GM10266 (cell line): ENCODE measurements around the gene NCOR2.

Source experiments
- DNase-seq: peaks from one replicate; pipeline ENCODE4 v3.0.0; 2012; ENCODE audit errors: extremely low spot score
- TF ChIP-seq, protein P1 (sequence below): IDR thresholded peaks from 2 replicates; pipeline ENCODE4 v1.5.1; 2012; ENCODE audit warnings: mild to moderate bottlenecking, low read depth; ENCODE audit not compliant: control insufficient read depth, insufficient read depth; ENCODE audit errors: missing control alignments

The NCOR2 gene

DNA sequence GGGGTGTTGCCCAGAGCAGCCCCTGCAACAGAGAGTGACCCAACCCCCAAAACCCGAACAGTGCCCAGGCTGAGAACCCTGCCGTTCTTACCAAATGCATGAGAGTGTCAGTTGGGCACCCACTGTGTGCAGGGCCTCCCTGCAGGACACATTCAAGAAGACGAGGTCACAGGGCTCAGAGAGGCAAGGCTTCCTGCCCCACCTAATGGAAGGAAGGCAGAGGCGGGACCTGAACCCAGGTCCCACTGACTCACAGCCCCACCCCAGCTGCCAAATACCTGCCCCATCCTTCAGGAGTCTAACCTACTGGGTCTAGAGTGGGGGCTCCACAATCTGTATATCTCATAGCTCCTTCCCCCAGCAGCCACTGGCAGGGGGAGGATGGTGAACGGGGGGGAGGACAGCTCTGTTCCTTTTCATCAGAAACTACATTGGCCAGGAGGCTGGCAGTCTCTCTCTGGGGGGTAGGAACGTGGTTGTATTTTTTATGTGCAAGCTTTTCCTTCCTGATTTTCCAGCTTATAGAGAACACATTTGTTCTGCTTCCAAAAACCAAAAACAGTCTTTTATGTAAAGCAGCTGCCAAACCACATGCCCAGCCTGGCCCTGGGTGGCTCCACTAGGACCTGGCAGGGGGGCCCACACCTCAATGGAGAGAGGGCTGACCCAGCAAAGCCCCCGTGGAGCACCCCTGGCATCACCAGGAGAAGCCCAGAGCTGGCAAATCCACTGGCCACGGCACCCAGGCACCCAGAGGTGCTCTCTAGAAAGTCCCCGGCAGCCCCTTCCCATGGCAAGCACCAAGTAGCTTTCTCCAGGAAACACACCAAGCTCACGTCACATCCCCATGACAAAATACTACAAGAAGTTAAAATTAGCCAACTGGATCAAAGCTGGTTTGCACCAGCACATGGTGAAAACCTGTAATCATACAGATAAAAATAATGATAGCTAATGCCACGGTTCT lies 17.0 kb downstream of the NCOR2 start:
- DNase-seq: no peak
- TF ChIP-seq, protein P1, sequence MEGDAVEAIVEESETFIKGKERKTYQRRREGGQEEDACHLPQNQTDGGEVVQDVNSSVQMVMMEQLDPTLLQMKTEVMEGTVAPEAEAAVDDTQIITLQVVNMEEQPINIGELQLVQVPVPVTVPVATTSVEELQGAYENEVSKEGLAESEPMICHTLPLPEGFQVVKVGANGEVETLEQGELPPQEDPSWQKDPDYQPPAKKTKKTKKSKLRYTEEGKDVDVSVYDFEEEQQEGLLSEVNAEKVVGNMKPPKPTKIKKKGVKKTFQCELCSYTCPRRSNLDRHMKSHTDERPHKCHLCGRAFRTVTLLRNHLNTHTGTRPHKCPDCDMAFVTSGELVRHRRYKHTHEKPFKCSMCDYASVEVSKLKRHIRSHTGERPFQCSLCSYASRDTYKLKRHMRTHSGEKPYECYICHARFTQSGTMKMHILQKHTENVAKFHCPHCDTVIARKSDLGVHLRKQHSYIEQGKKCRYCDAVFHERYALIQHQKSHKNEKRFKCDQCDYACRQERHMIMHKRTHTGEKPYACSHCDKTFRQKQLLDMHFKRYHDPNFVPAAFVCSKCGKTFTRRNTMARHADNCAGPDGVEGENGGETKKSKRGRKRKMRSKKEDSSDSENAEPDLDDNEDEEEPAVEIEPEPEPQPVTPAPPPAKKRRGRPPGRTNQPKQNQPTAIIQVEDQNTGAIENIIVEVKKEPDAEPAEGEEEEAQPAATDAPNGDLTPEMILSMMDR: no peak

DNA sequence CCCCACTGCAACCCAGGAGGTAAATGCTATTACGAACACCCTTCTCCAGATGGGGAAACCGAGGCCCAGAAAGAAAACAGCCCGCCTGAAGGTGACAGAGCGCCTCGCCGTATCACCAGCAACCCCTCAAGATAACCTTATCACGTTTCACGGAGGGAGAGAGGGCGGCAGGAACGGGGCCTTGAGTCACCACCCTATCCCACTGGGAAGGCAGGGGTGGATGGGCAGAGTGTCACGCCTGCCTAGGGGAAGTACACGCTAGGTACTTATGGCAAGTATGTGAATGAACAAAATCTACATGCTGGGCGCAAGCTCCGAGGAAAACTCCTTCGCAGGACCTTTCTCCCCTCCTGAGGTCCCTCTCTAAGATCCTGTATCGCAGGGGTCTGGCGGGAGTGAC lies 17.8 kb downstream of the NCOR2 start:
- TF ChIP-seq, protein P1: no peak
- DNase-seq: no peak

DNA sequence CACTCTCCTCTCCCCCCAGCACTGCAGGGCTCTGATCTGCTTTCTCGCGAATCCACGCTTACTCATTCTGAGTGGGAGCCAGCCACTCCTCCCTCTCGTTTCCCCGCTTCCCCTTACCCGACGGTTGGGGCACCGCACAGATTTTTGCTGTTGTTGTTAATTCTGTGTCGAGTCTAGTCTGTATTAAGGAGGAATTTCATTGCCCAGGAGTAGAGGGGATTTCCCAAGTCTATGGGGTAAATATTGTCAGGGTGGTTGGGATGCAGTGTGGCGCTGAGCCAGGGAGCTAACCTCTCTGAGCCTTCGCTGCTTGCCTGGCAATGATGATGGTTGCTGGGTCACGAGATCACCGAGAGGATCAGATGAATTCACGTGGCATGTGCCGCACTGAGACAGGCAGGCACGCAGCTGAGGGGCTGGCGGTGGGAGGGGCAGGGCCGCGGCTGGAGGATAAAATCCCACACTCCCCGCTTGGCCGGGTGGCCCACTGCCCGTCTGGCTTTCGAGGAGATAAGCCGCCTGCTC lies 18.5 kb downstream of the NCOR2 start:
- TF ChIP-seq, protein P1: no peak
- no peak for DNase-seq

DNA sequence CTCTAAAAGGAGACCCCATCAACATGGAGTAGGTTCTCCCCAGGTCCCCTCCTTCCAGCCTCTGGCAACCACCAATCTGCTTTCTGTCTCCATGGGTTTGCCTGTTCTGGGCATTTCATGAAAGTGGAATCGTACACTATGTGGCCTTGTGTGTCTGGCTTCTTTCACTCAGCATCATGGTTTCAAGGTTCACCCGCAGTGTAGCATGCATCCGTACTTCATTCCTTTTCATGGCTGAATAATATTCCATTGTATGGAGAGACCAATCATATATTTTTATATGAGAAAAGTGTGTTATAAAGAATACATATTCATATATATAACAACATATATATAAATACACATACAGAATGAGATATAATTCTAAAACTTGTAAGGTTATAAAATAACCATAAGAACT lies 19.8 kb downstream of the NCOR2 start:
- no peak for DNase-seq
- TF ChIP-seq, protein P1: no peak

DNA sequence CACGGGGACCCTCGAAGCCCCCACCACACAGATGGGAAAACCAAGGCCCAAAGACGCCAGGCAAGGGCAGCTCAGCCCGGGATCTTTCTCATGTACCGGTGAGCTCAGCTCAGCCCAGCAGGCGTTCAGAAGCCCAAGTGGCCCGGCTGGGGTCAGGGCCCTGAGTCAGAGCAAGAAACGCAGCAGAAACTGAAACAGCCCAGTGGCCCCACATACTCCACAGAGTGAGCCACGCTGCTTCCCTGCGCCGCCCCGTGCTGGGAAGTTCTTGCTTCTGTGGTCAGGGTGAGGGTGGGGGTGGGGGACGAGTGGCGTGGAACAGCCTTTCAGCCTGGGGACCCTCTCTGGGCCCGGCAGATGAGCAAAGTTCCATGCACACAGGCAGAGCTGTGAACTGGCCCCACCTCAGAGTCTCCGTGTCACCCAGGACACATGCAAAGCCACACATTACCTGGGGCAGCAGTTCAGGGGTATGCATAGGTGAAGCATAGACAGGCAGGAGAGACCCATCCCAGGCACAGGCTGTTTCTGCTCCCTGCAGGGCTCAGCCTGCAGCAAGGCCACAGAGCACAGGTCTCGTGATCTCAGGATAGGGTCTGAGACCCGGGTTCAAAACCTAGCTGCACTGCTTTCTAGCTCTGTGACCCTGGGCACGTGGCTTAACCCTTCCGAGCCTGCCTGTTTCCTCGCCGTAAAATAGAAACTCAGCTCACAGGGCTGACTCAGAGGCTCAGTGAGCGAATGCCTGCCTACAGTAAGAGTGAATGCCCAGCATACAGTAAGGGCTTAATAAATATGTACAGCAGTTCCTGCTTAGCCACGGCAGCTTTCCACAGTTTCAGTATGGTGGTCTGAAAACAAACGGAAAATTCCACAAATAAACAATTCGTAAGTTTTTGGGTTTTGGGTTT lies 21.6 kb downstream of the NCOR2 start:
- TF ChIP-seq, protein P1: no peak
- peak; percentile 89 for DNase-seq

DNA sequence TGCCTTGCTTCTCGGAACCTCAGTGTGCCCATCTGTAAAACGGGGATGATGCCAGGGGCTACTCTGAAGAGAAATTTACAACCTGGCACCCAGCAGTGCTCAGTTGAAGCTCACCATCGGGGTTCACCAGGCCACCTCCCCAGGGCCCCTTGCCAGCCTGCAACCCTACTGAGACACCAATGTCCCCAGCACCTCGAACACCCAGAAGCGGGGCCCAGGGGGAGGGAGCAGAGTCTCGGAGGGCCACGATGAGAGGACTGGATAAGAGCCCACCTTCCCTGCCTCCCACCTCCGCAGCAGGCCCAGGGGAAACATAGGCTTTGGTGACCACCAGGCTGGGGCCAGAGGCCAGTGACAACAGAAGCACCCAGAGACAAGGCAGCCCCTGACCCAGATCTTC lies 22.4 kb downstream of the NCOR2 start:
- TF ChIP-seq, protein P1: no peak
- DNase-seq: no peak
